Measurements from ENCODE around the gene F5.

F5 gene

DNA sequence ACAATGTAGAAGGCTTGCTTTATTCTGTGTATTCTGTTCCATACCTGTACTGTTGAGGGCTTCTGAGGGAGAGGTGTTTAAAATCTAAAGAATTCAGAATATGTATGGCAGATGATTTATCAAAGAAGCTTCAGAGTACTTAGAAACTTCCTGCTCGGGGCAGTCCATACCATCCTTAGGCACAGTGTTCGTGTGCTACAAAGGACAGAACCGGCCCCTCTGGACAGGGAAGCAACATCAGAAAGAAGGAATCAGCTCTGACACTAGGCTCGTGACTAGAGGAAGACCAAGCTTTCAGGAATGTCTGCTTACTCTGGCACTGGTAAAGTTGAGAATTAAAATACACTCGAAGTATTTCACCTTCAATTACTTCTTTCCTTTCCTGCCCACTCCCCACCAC lies 29.5 kb upstream of the F5 start:
- Histone ChIP-seq H3K4me3 (replicated peaks; ENCODE audit: low read depth, low read length) (no peak overlapping the region), H3K36me3 (ENCODE audit: control insufficient read depth, insufficient read depth, low read length) (no peaks in the 10 kb centered on the region), H3K27me3 (replicated peaks; ENCODE audit: control insufficient read depth, insufficient read depth, low read length) (no peaks in the 10 kb centered on the region)
- DNase-seq (ENCODE audit: extremely low read depth, insufficient read length) = no peak
- TF ChIP-seq, protein P1, sequence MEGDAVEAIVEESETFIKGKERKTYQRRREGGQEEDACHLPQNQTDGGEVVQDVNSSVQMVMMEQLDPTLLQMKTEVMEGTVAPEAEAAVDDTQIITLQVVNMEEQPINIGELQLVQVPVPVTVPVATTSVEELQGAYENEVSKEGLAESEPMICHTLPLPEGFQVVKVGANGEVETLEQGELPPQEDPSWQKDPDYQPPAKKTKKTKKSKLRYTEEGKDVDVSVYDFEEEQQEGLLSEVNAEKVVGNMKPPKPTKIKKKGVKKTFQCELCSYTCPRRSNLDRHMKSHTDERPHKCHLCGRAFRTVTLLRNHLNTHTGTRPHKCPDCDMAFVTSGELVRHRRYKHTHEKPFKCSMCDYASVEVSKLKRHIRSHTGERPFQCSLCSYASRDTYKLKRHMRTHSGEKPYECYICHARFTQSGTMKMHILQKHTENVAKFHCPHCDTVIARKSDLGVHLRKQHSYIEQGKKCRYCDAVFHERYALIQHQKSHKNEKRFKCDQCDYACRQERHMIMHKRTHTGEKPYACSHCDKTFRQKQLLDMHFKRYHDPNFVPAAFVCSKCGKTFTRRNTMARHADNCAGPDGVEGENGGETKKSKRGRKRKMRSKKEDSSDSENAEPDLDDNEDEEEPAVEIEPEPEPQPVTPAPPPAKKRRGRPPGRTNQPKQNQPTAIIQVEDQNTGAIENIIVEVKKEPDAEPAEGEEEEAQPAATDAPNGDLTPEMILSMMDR (IDR thresholded peaks at IDR 0.05; ENCODE audit: insufficient read depth, low read length, poor library complexity, severe bottlenecking) = no peak

GRCh38 chr1:169610858-169611257 lies 24.6 kb upstream of the F5 start:
- no peak for DNase-seq (ENCODE audit: extremely low read depth, insufficient read length)
- TF ChIP-seq, protein P1 (IDR thresholded peaks at IDR 0.05; ENCODE audit: insufficient read depth, low read length, poor library complexity, severe bottlenecking) = no peak
- no peaks in the 10 kb centered on the region for H3K36me3 ChIP-seq (ENCODE audit: control insufficient read depth, insufficient read depth, low read length)
- H3K27me3 ChIP-seq (replicated peaks; ENCODE audit: control insufficient read depth, insufficient read depth, low read length) = no peaks in the 10 kb centered on the region
- no peak overlapping the region for H3K4me3 ChIP-seq (replicated peaks; ENCODE audit: low read depth, low read length)

GRCh38 chr1:169610108-169610507 lies 23.8 kb upstream of the F5 start:
- no peaks in the 10 kb centered on the region for H3K36me3 ChIP-seq (ENCODE audit: control insufficient read depth, insufficient read depth, low read length)
- H3K4me3 ChIP-seq (replicated peaks; ENCODE audit: low read depth, low read length) = no peak overlapping the region
- no peak for DNase-seq (ENCODE audit: extremely low read depth, insufficient read length)
- TF ChIP-seq, protein P1 (IDR thresholded peaks at IDR 0.05; ENCODE audit: insufficient read depth, low read length, poor library complexity, severe bottlenecking) = no peak
- no peaks in the 10 kb centered on the region for H3K27me3 ChIP-seq (replicated peaks; ENCODE audit: control insufficient read depth, insufficient read depth, low read length)

- TF ChIP-seq, protein P1 (IDR thresholded peaks at IDR 0.05; ENCODE audit: insufficient read depth, low read length, poor library complexity, severe bottlenecking) = no peak
- no peak for DNase-seq (ENCODE audit: extremely low read depth, insufficient read length)
Measured at GRCh38 chr1:169608226-169608625, 21.9 kb upstream of the F5 start.

DNA sequence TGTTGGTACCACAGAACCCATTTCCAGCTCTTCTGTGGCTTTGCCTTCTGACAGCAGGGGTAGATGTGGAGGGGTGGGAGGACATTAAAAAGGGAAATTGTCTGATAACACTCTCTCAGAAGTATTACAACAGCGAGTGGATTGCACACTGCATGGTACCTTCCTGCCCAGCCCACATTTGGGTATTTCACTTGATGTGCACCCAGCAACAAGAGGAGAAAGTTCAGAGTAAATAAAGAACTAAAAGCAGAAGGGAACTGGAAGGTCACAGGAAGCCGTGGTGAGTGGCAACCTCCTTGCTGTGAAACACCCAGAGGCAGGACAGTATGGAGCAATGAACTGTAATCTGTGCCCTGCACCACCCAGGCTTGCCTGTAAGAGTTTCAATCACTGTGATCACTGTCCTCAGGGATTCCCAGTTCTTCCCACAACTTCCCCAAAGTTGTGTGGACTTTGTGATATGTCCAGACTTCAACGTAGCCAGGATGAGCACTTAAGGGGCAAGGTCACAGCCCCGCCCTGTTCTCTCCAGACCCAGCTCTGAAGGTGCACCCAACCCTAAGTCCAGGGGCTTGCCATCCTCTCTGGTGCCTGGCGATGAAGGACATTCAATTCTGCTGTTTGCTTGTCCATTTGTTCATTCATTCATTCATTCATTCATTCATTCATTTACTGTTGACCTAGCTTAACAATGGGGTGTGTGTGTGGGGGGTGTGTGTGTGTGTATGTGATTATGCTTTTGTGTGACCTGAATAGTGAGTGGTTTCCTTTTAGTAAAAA lies 18.7 kb upstream of the F5 start:
- Histone ChIP-seq H3K27me3 (replicated peaks; ENCODE audit: control insufficient read depth, insufficient read depth, low read length) (no peaks in the 10 kb centered on the region), H3K4me3 (replicated peaks; ENCODE audit: low read depth, low read length) (no peak overlapping the region), H3K36me3 (ENCODE audit: control insufficient read depth, insufficient read depth, low read length) (no peaks in the 10 kb centered on the region)
- DNase-seq (ENCODE audit: extremely low read depth, insufficient read length) = no peak
- TF ChIP-seq, protein P1 (IDR thresholded peaks at IDR 0.05; ENCODE audit: insufficient read depth, low read length, poor library complexity, severe bottlenecking) = no peak

More at GRCh38 chr1:169608226-169608625, 21.9 kb upstream of the F5 start:
- no peaks in the 10 kb centered on the region for H3K36me3 ChIP-seq (ENCODE audit: control insufficient read depth, insufficient read depth, low read length)
- H3K27me3 ChIP-seq (replicated peaks; ENCODE audit: control insufficient read depth, insufficient read depth, low read length) = no peaks in the 10 kb centered on the region
- no peak overlapping the region for H3K4me3 ChIP-seq (replicated peaks; ENCODE audit: low read depth, low read length)
